RPMI7951 (cell line): ENCODE results near the gene NFATC2IP. TPM values are rescaled to one million over a fixed set of nuclear protein-coding genes. Genes with fewer than 3 reads are reported as not detected.
A peak's percentile ranks its signal among the peaks of the same experiment; 100 is the strongest.

ENCODE experiments used
- DNase-seq: peaks from one replicate; pipeline ENCODE4 v3.0.0-alpha.2; 2012; ENCODE audit warnings: low read depth
- total RNA-seq: library from RNA; depleted of rRNA; stranded (reverse); fragments of >200 nt; shearing (Covaris generic); gene quantifications from 2 replicates; pipeline ENCODE4 v1.2.3, GENCODE V29; 2014; rRNA removed

Gene NFATC2IP
- total RNA-seq, 1 experiment from 2014 or later: 15.9 TPM

GRCh38 chr16:28991687-28992086 lies 41.0 kb downstream of the NFATC2IP start:
- DNase-seq: no peak

GRCh38 chr16:28992496-28992895 lies 41.8 kb downstream of the NFATC2IP start:
- DNase-seq: no peak

- no peak for DNase-seq
Observed at GRCh38 chr16:28998837-28999236, 48.1 kb downstream of the NFATC2IP start.

GRCh38 chr16:28999577-28999976 lies 48.8 kb downstream of the NFATC2IP start:
- DNase-seq: no peak

- DNase-seq: no peak
Observed at GRCh38 chr16:29000019-29000418, 49.3 kb downstream of the NFATC2IP start.

GRCh38 chr16:29004496-29005139 lies 53.9 kb downstream of the NFATC2IP start:
- peak; percentile 24 for DNase-seq

- peak; percentile 96 for DNase-seq
Observed at GRCh38 chr16:29007730-29008593, 57.2 kb downstream of the NFATC2IP start.

- DNase-seq: no peak
Observed at GRCh38 chr16:29009050-29009837, 58.5 kb downstream of the NFATC2IP start.

- no peak for DNase-seq
Observed at GRCh38 chr16:29009838-29010166, 59.1 kb downstream of the NFATC2IP start.

GRCh38 chr16:29011112-29011511 lies 60.4 kb downstream of the NFATC2IP start:
- DNase-seq: no peak

- DNase-seq: no peak
Observed at GRCh38 chr16:29011851-29012250, 61.1 kb downstream of the NFATC2IP start.

GRCh38 chr16:29012913-29013553 lies 62.3 kb downstream of the NFATC2IP start:
- DNase-seq: no peak

GRCh38 chr16:29014561-29015069 lies 63.9 kb downstream of the NFATC2IP start:
- no peak for DNase-seq

Other genes with a start within 250 kb of the NFATC2IP start
- 27.7 and 80.9 TPM in 2 replicates for gene EIF3C, start 239.5 kb upstream of the NFATC2IP start, total RNA-seq
- not detected in 2 replicates for gene NPIPB9, start 199.2 kb upstream of the NFATC2IP start, total RNA-seq
- gene ATXN2L, start 127.9 kb upstream of the NFATC2IP start, total RNA-seq: 17.9 and 29.7 TPM in 2 replicates
- 99.1 and 109 TPM in 2 replicates for gene TUFM, start 104.6 kb upstream of the NFATC2IP start, total RNA-seq
- 8.3 and 11.2 TPM in 2 replicates for gene SH2B1, start 87.1 kb upstream of the NFATC2IP start, total RNA-seq
- 0.20 TPM in 1 of 2 replicates, not detected in the other for gene ATP2A1, start 72.4 kb upstream of the NFATC2IP start, total RNA-seq
- 8.1 and 19.2 TPM in 2 replicates for gene RABEP2, start 25.7 kb upstream of the NFATC2IP start, total RNA-seq
- gene CD19, start 19.0 kb upstream of the NFATC2IP start, total RNA-seq: not detected in 2 replicates
- gene SPNS1, start 23.8 kb downstream of the NFATC2IP start, total RNA-seq: 23.2 and 24.9 TPM in 2 replicates
- gene LAT, start 34.1 kb downstream of the NFATC2IP start, total RNA-seq: 0.20 and 0.84 TPM in 2 replicates